A172 (cell line): Measurements from ENCODE around the gene RELL2. TPM values are rescaled to one million over a fixed set of nuclear protein-coding genes. Genes with fewer than 3 reads are reported as not detected.

Source experiments
- DNase-seq: peaks from one replicate; pipeline ENCODE4 v3.0.0-alpha.2; 2015; ENCODE audit warnings: low spot score
- total RNA-seq: library from RNA; depleted of rRNA; stranded (reverse); fragments of >200 nt; shearing (Covaris generic); gene quantifications from 2 replicates; pipeline ENCODE4 v1.2.3, GENCODE V29; 2014

Gene RELL2
- total RNA-seq, 1 experiment from 2014 or later, result 6.9 TPM

GRCh38 chr5:141618804-141619554, 17.8 kb upstream of the RELL2 start, which contains the start of gene DIAPH1:
DIAPH1 (minus strand) TSS chr5:141619000; CDS start chr5:141618914, 86 bp downstream.
- peak; percentile 93 for DNase-seq

- DNase-seq, result no peak
These were observed 13.6 kb upstream of the RELL2 start for GRCh38 chr5:141623186-141623585.

GRCh38 chr5:141623611-141624010, 13.2 kb upstream of the RELL2 start:
- DNase-seq, result no peak

GRCh38 chr5:141628175-141628788, 8.5 kb upstream of the RELL2 start:
- DNase-seq, result no peak

- DNase-seq, result no peak
These were observed 6.1 kb upstream of the RELL2 start for GRCh38 chr5:141630570-141631140.

GRCh38 chr5:141632650-141633049, 4.1 kb upstream of the RELL2 start:
- DNase-seq, result no peak

- DNase-seq, result no peak
These were observed 2.8 kb upstream of the RELL2 start for GRCh38 chr5:141633871-141634561.

GRCh38 chr5:141634720-141635119, 2.1 kb upstream of the RELL2 start:
- no peak for DNase-seq

GRCh38 chr5:141635646-141636045, 1.2 kb upstream of the RELL2 start:
- no peak for DNase-seq

GRCh38 chr5:141636106-141636412, 738 bp upstream of the RELL2 start:
- DNase-seq, result no peak

GRCh38 chr5:141637123-141637766, 448 bp downstream of the RELL2 start:
- DNase-seq, result no peak

- DNase-seq, result no peak
These were observed 1.1 kb downstream of the RELL2 start for GRCh38 chr5:141637767-141638419.

- DNase-seq, result no peak
These were observed 2.0 kb downstream of the RELL2 start for GRCh38 chr5:141638771-141639170.

- DNase-seq, result no peak
These were observed 2.7 kb downstream of the RELL2 start for GRCh38 chr5:141639357-141640050.

GRCh38 chr5:141640051-141640415, 3.2 kb downstream of the RELL2 start:
- DNase-seq, result no peak

GRCh38 chr5:141640698-141641097, 3.9 kb downstream of the RELL2 start:
- no peak for DNase-seq

GRCh38 chr5:141641634-141642267, 5.0 kb downstream of the RELL2 start:
- peak; percentile 90 for DNase-seq

- DNase-seq, result no peak
These were observed 9.2 kb downstream of the RELL2 start for GRCh38 chr5:141646026-141646425.

GRCh38 chr5:141647242-141647641, 10.4 kb downstream of the RELL2 start:
- DNase-seq, result no peak

GRCh38 chr5:141647851-141648250, 11.1 kb downstream of the RELL2 start:
- no peak for DNase-seq
